Measurements from ENCODE around the gene NUP62.

- TF ChIP-seq CTCF (IDR thresholded peaks at IDR 0.05) = no peak
- TF ChIP-seq POLR2A (IDR thresholded peaks at IDR 0.05) = no peak
Measured at GRCh38 chr19:49932041-49932451, 2.7 kb upstream of the NUP62 start.
